GM21515 (cell line): ENCODE results near the gene CLIP2.
"Not testable (repeated sequence)": the region's sequence is repeated elsewhere in the genome, so short reads cannot be mapped to it uniquely, and the experiment has no call there.

Experiments used
- ATAC-seq: cut with Tn5 transposase; IDR thresholded peaks from one replicate; pipeline ENCODE4 v1.9.1; 2021; ENCODE audit not compliant: unreplicated experiment

Gene CLIP2

DNA sequence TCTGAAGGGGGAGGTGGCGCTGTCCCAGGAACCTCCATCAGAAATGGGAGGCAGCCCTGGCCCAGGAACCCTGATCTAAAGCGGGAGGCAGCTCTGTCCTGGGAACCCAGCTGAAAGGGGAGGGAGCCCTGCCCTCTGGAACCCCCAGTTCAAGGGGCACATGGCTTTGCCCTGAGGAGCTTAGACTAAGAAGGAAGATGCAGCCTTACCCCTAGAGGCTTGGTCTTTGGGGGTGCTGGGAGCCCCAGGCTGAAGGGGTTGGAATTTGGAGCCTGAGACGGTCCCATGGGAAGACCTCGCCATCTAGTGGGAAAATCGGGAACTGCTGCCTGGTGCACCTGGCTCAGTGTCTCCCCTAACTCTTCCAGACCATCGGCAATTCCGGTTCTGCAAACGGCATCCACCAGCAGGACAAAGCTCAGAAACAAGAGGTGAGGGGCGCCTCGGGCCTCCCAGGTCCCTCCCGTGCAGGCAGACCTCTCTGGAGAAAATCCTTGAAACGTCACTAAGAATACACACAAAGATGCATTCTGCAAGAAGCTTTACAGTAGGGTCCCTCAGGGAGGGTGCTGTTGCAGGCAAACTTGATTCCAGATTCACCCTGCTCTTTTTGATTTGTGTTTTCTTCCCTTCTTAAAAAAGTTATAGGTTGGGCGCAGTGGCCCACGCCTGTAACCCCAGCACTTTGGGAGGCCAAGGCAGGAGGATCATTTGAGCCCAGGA lies 112.1 kb downstream of the CLIP2 start:
- no peak for ATAC-seq

DNA sequence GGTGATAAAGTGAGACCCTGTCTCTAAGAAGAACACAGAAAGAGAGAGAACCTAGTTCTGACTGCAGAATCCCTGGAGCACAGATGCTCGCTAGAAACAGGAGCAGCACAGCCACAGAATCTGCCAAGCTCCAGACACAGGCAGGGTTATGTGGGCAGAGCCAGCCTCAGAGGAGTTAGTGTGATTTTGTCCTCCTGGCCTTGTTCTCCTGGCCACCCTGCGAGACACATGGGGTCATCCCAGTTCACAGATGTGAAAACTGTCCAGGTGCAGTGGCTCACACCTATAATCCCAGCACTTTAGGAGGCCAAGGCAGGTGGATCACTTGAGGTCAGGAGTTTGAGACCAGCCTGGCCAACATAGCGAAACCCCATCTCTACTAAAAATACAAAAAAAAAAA lies 113.5 kb downstream of the CLIP2 start:
- ATAC-seq = not testable (repeated sequence)

DNA sequence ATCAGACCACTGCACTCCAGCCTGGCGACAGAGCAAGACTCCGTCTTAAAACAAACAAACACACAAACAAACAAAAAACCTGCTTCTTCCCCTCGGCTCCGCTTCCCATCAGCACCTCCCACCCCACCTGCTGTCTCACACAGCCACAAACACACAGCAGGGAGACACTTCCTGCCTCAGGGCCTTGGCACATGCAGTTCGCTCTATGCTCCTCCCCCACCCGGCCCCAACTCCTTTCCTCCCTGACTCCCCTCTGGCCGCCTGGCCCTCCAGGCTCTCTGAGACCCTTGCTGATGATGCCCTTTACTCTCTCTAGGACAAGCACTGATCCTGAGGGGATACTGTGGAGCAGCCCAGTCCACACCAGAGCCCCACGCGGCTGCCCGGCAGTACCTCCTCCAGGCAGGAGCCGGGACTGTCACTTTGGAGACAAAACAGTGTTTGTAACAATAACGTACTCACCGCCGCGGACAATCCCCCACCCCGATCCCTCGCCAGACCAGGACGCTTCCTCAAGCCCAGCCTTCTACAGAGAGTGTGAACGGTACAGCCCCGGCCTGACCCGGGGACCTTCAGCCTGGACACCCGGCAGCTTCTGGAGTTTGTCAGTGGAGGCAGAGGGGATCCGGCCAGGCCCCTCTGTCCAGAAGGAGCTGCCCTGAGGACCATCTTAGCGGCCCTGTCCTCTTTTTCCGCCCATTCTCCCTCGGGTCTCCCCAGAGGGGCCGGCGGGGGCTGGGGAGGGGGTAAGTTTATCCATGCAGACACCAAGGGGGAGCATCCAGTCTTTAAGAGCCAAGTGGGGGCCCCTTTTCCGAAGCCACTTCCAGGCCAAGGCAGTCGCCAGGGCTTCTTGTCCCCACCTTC lies 114.5 kb downstream of the CLIP2 start:
- ATAC-seq = no peak

DNA sequence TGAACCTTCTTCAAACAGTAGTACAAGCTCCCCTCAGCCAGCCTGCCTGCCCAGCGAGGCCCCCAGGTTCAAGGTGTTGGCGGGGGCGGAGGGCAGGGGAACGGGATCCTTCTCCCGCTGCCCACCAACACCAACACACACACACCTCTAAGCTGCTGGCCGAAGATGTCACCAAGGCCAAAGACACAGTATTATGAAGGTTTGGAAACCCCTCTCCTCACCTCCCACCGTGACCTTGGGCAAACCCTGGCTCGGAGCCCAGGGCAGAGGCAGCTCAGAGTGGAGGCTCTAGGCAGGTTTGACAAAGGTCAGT lies 115.1 kb downstream of the CLIP2 start:
- ATAC-seq = no peak

DNA sequence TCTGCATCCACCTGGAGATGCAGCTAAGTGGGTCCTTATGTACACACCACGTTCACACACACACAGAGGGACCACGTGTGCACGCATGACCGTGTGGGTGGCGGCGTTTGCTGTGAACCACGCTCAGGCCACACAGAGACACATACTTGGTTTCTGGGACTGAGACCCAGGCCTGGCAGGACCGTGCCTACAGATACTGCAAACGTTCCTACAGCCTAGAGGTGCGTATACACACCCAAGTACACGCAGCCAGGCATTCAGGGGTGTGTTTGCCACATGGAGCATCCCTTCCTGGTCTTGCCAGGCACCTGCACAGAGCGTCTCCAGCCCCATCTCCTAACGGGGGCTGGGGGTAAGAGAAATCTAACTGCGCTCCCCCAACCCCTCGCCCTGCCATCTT lies 115.5 kb downstream of the CLIP2 start:
- no peak for ATAC-seq

DNA sequence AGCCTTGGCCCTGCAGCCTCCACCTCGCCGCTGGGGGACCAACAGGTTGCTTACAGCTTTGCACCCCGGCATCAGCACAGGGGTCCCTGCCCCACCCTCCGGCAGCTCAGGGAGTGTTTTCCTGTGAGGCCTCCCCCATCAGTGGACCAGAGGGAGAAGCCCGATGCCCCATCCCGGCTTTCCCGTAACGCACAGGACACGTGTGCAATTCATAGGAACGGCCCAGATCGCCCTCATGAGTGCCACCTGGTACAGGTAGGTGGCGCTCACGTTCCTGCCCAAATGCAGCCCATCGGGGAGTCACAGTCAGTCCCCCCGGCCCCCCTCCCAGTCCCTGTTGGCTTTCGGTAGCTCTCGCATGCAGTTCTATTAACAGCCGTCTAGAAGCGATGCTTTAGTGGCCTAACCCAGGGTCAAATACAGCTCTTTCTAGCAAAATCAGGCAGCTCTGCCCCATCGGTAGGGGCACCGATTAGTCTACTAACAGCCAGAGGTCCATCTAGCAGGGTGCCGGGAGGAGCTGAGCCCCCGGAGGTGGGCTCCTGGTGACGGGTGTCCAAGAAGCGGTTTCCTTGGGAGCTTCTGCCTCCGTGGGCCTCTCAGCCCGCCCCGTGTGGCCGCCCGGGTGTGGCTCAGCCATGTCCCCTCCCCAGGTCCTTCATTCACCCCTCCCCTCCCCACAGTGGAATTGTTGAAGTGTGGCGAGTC lies 116.1 kb downstream of the CLIP2 start:
- no peak for ATAC-seq

DNA sequence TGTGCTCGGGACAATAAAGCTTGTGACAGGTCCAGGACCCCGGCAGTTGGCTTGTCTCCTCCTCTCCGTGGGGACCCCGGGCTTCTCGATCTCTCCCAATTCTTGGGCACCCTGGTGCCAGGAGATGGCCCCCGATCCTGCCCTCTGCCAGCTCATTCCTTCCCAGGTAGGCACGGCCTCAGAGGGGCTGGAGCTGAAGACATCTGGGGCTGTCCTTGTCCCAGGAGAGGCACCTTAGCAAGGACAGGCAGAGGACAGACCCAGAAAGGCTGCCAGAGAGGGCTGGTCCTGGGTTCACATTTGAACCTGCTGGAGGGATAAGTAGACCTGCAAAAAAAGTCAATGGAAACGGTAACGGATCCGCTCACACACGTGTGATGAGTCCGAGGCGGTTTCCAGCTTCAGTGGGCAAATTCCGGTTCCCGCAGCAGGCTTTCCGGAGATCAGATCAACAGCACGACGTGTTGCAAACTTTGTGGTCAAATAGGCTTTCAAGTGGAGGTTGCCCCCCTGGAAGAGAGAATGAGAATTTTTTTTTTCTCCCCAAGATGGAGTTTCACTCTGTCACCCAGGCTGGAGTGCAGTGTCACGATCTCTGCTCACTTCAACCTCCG lies 116.8 kb downstream of the CLIP2 start:
- no peak for ATAC-seq

DNA sequence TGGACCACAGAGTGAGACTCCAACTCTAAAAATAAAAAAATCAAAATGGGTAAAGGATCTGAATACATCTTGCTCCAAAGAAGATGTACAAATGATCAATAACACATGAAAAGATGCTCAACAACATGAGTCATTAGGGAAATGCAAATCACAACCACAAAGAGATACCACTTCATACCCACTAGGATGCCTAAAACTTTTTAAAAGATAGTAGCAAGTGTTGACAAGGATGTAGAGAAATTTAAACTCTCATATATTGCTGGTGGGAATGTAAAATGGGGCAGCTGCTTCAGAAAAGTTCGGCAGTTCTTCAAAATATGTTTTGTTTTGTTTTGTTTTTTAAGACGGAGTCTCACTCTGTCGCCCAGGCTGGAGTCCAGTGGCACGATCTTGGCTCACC lies 118.8 kb downstream of the CLIP2 start:
- ATAC-seq = no peak

DNA sequence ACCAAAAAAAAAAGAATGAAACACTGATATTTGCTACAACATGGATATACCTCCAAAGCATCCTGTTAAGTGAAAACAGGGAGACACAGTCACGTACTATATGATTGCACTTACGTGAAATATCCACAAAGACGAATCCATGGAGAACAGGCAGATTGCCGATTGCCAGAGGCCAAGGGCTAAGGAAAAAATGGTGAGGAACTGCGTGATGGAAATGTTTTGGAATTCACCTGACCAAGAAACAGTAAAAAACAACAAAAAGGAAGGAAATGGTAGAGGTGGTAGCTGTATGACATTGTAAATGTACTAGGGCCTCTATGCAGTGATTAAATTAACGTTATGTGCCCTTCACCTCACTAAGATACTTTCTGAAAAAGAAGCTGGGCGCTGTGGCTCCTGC lies 120.4 kb downstream of the CLIP2 start:
- no peak for ATAC-seq

DNA sequence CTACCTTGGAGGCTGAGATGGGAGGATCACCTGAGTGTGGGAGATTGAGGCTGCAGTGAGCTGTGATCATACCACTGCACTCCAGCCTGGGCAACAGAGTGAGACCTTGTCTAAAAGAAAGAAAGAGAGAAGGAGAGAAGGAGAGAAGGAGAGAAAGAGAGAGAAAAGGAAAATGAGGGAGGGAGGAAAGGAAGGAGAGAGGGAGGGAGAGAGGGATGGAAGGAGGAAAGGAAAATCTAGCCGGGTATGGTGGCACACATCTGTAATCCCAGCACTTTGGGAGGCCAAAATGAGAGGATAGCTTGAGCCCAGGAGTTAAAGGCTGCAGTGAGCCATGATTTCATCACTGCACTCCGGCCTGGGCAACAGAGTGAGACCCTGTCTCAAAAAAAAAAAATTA lies 121.6 kb downstream of the CLIP2 start:
- no peak for ATAC-seq

DNA sequence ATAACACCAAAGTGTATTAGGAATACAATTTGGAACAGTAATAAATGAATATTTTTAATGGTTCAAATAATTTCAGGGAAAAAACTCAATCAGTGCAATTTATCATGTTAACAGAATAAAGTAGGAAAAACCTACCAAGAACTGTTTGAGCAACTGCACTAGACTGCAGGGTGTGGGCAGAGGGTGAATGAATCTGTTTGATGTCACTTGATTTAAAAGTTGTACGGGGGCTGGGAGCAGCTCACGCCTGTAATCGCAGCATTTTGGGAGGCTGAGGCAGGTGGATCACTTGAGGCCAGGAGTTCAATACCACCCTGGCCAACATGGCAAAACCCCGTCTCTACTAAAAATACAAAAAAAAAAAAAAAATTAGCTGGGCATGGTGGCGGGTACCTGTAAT lies 122.4 kb downstream of the CLIP2 start:
- ATAC-seq = not testable (repeated sequence)

DNA sequence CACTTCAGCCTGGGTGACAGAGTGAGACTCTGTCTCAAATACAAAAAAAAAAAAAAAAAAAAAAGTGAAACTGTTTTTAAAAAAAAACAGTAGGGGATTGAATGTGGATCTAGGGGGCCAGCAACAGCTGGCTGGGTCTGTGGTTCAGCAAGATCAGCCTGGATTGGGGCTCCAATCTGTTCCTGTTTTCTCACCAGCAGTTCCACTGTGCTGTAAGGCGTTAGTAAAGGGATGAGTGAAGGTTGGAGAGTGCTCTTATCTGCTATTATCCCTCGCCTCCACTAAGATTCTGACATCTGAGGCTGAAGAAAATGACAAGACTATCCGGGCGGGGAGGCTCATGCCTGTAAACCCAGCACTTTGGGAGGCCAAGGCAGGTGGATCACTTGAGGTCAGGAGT lies 122.8 kb downstream of the CLIP2 start:
- no peak for ATAC-seq

DNA sequence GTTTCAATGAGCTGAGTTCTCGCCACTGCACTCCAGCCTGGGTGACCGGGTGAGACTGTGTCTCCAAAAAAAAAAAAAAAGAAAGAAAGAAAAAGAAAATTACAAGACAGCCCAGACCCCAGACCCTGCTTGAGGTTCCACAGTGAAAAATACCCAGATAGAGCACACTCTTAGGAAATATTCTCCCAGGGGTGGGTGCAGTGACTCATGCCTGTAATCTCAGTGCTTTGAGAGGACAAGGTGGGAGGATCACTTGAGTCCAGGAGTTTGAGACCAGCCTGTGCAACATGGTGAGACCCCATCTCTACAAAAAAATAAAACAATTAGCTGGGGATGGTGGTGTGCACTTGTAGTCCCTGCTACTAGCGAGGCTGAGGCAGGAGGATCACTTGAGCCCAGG lies 123.4 kb downstream of the CLIP2 start:
- ATAC-seq = no peak

DNA sequence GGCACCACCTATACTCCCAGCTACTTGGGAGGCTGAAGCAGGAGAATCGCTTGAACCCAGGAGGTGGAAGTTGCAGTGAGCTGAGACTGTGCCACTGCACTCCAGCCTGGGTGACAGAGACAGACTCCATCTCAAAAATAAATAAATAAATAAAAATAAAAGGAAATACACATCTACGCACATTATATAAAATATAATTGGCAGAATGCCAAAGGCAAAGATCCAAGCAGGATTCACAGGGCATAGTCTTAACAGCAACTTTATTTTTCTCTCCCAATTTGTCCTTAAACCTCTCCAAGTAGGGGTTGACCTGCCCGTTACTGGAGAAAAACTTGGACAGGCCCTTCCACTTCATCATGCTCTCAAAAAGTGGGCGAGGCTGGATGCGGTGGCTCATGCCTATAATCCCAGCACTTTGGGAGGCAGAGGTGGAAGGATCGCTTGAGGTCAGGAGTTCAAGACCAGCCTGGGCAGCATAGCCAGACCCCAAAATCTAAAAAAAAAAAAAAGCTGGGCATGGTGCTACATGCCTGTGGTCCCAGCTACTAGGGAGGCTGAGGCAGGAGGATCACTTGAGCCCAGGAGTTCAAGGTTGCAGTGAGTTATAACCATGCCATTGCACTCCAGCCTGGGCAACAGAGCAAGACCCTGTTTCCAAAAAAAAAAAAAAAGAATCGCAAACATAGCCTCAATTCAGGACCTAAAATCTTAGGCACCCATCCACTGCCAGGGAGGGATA lies 125.6 kb downstream of the CLIP2 start:
- not testable (repeated sequence) for ATAC-seq

DNA sequence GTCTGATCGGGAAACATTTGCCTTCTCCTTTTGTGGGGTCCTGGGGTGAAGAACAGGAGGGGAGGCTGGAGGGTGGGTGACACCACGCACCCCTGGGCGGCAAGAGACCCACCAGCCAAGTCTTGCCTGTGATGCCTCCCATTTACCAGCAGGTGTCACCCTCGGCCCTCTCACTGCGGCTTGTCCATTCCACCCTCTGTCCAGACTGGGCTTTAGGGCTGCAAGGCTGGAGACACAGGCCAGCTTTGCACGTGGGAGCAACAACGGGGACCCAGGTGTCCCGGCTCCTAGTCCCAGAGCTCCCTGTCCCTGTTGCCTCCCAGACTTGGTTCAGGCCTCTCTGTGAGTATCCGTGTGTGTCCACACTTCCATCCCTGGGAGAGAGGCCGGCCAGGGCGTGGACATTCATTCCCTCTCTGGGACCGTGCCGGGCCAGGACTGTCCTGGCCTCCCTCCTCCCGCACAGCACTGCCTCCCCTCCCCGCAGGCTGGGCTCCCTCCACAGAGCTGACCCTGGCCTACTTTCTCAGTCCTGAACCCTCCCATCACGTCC lies 128.3 kb downstream of the CLIP2 start:
- no peak for ATAC-seq

DNA sequence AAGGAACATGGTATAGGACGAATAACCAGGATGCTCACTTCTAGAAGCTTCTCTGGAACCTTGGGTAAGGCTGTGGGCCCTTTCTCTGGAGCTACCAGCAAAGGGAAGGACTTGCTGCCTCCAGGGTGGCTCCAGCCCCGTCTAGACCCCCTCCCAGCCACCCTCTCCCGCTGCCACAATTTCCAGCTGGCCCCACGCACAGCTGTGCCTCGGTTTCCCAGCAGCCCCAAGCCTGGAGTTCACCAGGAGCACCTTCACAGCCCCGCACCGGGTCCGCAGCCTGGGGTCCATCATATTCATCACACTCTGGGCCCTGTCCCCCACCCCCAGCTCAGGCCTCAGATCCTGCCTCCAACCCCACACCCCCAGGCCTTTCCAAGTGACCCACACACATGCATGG lies 128.9 kb downstream of the CLIP2 start:
- no peak for ATAC-seq

DNA sequence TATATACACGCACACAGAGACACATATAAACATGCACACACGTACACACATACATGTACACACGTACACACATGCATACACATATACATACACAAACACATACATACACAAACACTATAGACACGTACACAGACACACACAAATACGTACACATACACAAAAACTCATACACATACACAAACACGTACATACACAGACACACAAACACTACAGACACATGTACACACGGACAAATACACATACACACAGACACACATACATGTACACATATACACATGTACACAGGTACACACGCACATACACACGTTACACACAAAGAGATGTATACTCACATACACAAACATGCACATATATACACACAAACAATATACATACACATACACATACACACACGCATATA lies 129.3 kb downstream of the CLIP2 start:
- ATAC-seq = no peak

DNA sequence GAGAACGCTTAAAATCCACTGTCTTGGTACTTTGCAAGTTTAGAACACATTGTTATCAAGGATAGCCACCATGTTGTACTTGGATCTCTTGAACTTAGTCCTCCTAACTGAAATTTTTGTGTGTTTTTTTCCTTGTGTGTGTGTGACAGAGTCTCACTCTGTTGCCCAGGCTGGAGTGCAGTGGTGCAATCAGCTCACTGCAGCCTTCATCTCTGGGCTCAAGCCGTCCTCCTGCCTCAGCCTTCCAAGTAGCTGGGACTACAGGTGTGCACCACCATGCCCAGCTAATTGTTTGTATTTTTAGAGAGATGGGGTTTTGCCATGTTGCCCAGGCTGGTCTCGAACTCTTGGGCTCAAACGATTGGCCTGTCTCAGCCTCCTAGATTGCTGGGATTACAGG lies 130.0 kb downstream of the CLIP2 start:
- ATAC-seq = not testable (repeated sequence)

DNA sequence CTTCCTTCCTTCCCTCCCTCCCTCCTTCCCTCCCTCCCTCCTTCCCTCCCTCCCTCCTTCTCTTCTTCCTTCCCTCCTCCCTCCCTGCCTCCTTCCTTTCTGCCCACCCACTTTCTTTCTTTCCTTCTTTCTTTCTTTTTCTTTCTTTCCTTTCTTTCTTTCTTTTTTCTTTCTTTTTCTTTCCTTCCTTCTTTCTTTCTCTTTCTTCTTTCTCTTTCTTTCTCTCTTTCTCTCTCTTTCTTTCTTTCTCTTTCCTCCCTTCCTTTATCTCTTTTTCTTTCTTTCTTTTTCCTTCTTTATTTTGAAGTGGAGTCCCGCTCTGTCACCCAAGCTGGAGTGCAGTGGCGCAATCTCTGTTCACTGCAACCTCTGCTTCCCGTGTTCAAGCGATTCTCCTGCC lies 130.8 kb downstream of the CLIP2 start:
- ATAC-seq = no peak

DNA sequence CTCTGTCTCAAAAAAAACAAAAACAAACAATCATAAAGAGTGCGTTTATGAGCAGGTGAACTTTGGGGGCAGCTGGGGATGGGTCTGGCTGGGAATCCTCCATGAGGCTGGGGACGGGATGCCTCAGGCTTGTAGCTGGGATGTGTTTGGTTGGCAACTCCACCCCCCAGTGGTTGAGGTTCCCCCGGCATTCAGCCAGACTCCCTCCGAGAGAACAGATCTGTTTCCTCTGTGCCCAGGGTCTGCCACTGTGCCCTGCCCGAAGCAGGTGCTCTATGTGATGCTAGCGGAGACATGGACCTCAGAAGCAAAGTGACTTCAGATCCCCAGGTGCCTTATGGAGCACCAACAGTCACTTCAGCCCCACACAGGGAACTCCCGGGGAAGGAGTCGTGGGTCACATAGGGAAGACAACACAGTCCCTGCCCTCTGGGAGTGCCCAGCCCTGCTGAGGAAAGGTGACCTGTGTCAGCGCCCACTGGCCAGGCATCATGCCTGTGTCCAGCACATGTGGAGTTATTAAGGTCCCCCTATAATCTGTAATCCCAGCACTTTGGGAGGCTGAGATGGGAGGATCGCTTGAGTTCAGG lies 135.2 kb downstream of the CLIP2 start:
- no peak for ATAC-seq
